AG04449 (cell line): ENCODE results near the gene IGF1R.
A peak's percentile ranks its signal among the peaks of the same experiment; 100 is the strongest.

Source experiments
- CTCF ChIA-PET: fragments of 350-600 bp; formaldehyde crosslinking; extraction: SDS; loops from one replicate; lab custom pipeline; 2021; ENCODE audit warnings: antibody characterized with exemption; lab: Yijun Ruan, JAX
- POLR2A ChIA-PET: fragments of 400-600, 350-600 bp; formaldehyde crosslinking; extraction: SDS; loops from one replicate; lab custom pipeline; 2020; ENCODE audit warnings: antibody characterized with exemption, inconsistent platforms; lab: Yijun Ruan, JAX
- DNase-seq: peaks from one replicate; pipeline ENCODE4 v3.0.0-alpha.2; 2010; ENCODE audit warnings: low read depth, low spot score
- H3K4me3 ChIP-seq: 2 replicates; pipeline ENCODE4 v1.5.1; 2011; ENCODE audit warnings: low read depth, mild to moderate bottlenecking, control low read depth, low read length
- TF ChIP-seq, protein P1 (sequence below): IDR thresholded peaks from one replicate; pipeline ENCODE4 v1.5.1; 2011; ENCODE audit warnings: mild to moderate bottlenecking, moderate library complexity, low read length, control low read depth, inconsistent platforms; ENCODE audit not compliant: insufficient read depth; ENCODE audit errors: missing control alignments

Gene IGF1R

DNA sequence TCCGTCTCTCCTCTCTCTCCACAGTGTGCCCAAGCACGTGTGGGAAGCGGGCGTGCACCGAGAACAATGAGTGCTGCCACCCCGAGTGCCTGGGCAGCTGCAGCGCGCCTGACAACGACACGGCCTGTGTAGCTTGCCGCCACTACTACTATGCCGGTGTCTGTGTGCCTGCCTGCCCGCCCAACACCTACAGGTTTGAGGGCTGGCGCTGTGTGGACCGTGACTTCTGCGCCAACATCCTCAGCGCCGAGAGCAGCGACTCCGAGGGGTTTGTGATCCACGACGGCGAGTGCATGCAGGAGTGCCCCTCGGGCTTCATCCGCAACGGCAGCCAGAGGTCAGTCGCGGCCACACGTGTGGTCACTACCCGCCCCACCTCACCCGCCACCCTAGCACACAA is 243.0 kb downstream of the IGF1R start:
- POLR2A ChIA-PET = no interaction called here
- TF ChIP-seq, protein P1, sequence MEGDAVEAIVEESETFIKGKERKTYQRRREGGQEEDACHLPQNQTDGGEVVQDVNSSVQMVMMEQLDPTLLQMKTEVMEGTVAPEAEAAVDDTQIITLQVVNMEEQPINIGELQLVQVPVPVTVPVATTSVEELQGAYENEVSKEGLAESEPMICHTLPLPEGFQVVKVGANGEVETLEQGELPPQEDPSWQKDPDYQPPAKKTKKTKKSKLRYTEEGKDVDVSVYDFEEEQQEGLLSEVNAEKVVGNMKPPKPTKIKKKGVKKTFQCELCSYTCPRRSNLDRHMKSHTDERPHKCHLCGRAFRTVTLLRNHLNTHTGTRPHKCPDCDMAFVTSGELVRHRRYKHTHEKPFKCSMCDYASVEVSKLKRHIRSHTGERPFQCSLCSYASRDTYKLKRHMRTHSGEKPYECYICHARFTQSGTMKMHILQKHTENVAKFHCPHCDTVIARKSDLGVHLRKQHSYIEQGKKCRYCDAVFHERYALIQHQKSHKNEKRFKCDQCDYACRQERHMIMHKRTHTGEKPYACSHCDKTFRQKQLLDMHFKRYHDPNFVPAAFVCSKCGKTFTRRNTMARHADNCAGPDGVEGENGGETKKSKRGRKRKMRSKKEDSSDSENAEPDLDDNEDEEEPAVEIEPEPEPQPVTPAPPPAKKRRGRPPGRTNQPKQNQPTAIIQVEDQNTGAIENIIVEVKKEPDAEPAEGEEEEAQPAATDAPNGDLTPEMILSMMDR = no peak
- CTCF ChIA-PET = interaction anchor here (0.8 to 2.9 kb wide), 4 partner anchors 9 to 14 kb away, joined by 3 to 41 read pairs (median 12); no protein-coding TSS in a partner anchor

DNA sequence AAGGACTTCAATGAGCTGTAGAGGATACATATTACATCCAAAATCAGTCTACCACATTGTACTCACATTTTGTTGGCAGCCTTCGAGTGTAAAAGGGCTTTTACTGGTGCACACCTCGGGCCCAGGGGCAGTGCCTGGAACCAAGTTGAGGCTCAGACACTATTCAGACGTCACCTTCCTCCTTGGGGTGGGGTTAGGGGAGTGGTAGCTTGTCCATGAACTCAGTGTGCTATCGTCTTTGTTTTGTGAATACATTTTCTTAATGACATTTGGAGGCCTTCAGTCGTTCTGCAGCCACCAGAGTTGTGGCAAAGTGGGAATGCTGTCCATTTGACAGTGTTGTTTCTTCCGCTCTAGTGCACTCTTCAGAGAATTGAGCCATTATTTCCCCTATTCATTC is 245.1 kb downstream of the IGF1R start:
- TF ChIP-seq, protein P1 = no peak
- no peak for DNase-seq
- CTCF ChIA-PET = interaction anchor here (1.7 to 2.9 kb wide), 2 partner anchors 11 to 166 kb away, joined by 5 to 41 read pairs; no protein-coding TSS in a partner anchor
- POLR2A ChIA-PET = interaction anchor here (0.6 kb wide), 1 partner anchor 26 kb away, joined by 4 read pairs; no protein-coding TSS in a partner anchor
- H3K4me3 ChIP-seq = no peak overlapping the region

More for the DNA sequence above, 243.0 kb downstream of the IGF1R start:
- no peak overlapping the region for H3K4me3 ChIP-seq
- no peak for DNase-seq

DNA sequence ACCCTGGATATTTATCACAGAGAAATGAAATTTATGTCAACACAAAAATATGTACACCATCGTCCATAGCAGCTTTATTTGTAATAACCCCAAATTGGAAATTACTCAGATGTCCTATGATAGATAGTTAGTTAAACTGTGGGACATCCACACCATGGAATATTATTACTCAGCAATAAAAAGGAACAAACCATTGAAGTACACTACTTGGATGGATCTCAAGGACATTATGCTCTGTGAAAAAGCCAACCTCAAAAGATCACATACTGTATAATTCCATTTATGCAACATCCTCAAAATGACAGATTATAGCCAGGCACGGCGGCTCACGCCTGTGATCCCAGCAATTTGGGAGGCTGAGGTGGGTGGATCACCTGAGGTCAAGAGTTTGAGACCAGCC is 246.0 kb downstream of the IGF1R start:
- ChIA-PET POLR2A (no interaction called here), CTCF (interaction anchor here (1.0 to 2.9 kb wide), 4 partner anchors 12 to 168 kb away, joined by 3 to 41 read pairs (median 4); no protein-coding TSS in a partner anchor)
- no peak overlapping the region for H3K4me3 ChIP-seq
- no peak for DNase-seq
- TF ChIP-seq, protein P1 = no peak

DNA sequence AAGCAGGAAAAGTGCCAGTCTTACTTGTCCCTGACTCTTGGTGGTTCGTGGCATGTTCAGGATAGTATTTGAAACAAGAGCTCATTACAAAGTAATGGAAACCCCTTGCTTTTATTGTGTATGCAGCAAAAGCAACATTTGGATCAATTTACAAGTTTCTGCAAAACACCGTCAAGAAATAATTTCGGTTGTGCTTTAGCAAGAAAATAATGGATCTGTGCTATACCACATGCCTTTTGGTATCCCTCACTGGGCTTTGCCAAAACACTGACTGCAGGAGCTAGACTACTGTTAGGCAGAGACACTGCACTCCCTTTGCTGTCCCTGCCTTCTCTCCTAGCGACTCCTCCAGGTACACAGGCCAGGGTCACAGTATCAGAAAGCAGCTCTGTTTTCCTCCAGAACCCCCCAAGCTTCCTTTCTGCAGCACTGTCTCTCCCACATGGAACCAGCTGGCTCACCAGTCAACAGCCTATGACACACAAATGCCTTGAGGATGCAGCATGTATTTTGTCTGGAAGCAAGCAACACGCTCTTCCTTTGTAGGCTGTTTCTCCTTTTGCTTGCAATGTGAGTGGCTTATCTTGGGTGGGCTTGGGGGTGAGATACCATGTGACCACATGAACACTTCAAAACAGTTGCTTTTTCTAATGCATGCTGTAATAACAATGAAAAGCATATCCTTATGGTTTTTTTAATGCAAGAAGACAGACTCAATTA is 247.8 kb downstream of the IGF1R start:
- ChIA-PET CTCF (interaction anchor here (0.8 to 2.1 kb wide), 12 partner anchors 9 to 381 kb away, joined by 3 to 18 read pairs (median 4); no protein-coding TSS in a partner anchor), POLR2A (interaction anchor here (0.6 to 1.4 kb wide), 2 partner anchors 39 to 232 kb away, joined by 4 to 8 read pairs; no protein-coding TSS in a partner anchor)
- no peak for DNase-seq
- H3K4me3 ChIP-seq = no peak overlapping the region
- TF ChIP-seq, protein P1 = no peak

DNA sequence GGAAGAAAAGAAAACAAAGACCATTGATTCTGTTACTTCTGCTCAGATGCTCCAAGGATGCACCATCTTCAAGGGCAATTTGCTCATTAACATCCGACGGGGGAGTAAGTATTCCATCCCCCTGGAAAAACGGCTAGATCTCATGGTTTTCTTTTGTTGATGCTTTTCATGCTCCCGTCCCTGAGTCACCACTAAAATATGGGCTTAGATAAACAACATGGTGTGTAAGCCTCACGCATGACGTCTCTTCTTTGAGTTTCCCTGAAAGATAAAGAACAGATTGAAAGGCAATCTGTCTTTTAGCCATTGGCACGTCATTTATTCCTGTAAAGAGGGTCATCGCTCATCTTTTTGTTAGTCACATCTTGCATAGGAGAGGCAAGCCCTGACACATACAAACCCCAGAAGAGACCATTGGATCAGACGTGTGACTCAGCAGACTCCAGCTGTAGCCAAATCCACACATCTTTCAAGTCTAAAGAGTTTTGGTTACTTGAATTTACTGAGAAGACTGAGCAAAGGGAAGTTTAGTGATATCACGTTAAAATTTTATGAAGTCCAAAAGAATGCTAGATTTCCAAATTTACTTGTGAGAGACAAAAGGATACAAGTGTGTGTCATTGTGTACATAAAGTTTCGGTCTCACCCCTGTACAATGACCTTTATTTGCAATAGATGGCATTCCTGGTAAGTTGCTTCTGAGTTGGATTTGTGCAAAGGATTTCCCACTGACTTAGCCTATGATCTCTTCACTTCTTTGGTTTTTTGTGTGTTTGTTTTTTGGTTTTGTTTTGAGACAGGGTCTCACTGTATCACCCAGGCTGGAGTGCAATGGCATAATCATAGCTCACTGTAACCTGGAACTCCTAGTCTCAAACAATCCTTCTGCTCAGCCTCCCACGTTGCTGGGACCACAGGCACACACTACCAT is 248.7 kb downstream of the IGF1R start:
- H3K4me3 ChIP-seq = peak overlapping the region; percentile 18; the same call in 1 of the 2 replicates
- ChIA-PET POLR2A (interaction anchor here (0.6 kb wide), 2 partner anchors 22 to 40 kb away, joined by 3 to 4 read pairs; no protein-coding TSS in a partner anchor), CTCF (interaction anchor here (0.6 to 2.1 kb wide), 6 partner anchors 11 to 377 kb away, joined by 3 to 18 read pairs (median 6); no protein-coding TSS in a partner anchor)
- peak; percentile 100 for DNase-seq
- TF ChIP-seq, protein P1 = no peak
